Uterus (tissue), 2 donors: ENCODE measurements around the gene TRIM6.
"Not testable (repeated sequence)": the region's sequence is repeated elsewhere in the genome, so short reads cannot be mapped to it uniquely, and the experiment has no call there.

Experiments
- POLR2A ChIP-seq, 2 donors: fragments of 450-650 bp; IDR thresholded peaks; one replicate each; pipeline ENCODE4 v1.6.1; 2016; ENCODE audit warnings: antibody characterized with exemption in 2 of 2, mild to moderate bottlenecking in 1 of 2, moderate library complexity in 1 of 2
- TF ChIP-seq, protein P1 (sequence below), 4 experiments: fragments of 200-600 bp in 2 of 4; fragments of 450-650 bp in 2 of 4; sonication (generic) in 2 of 4; IDR thresholded peaks; one replicate each; pipeline ENCODE4 v1.5.1; 2016 to 2019; ENCODE audit warnings: antibody characterized with exemption in 4 of 4, mild to moderate bottlenecking in 2 of 4, moderate library complexity in 1 of 4

DNA sequence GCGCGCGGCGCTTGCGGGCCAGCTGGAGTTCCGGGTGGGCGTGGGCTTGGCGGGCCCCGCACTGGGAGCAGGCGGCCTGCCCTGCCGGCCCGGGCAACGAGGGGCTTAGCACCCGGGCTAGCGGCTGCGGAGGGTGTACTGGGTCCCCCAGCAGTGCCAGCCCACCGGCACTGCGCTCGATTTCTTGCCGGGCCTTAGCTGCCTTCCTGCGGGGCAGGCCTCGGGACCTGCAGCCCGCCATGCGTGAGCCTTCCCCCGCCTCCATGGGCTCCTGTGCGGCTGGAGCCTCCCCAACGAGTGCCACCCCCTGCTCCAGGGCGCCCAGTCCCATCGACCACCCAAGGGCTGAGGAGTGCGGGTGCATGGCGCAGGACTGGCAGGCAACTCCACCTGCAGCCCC lies 6.5 kb upstream of the TRIM6 start:
- TF ChIP-seq, protein P1, sequence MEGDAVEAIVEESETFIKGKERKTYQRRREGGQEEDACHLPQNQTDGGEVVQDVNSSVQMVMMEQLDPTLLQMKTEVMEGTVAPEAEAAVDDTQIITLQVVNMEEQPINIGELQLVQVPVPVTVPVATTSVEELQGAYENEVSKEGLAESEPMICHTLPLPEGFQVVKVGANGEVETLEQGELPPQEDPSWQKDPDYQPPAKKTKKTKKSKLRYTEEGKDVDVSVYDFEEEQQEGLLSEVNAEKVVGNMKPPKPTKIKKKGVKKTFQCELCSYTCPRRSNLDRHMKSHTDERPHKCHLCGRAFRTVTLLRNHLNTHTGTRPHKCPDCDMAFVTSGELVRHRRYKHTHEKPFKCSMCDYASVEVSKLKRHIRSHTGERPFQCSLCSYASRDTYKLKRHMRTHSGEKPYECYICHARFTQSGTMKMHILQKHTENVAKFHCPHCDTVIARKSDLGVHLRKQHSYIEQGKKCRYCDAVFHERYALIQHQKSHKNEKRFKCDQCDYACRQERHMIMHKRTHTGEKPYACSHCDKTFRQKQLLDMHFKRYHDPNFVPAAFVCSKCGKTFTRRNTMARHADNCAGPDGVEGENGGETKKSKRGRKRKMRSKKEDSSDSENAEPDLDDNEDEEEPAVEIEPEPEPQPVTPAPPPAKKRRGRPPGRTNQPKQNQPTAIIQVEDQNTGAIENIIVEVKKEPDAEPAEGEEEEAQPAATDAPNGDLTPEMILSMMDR (IDR thresholded peaks at IDR 0.05): not testable (repeated sequence)
- TF ChIP-seq POLR2A (IDR thresholded peaks at IDR 0.05): not testable (repeated sequence)
